ENCODE measurements around the gene TMEM92. TPM values are rescaled to one million over a fixed set of nuclear protein-coding genes. Genes with fewer than 3 reads are reported as not detected.

Gene TMEM92
- 1 to 10 TPM; 1.3 to 2.8 (median 2.6) TPM for total RNA-seq
- long read RNA-seq, donor 1, partial matches to known transcripts: 0 of 1 reads
- long read RNA-seq, donor 1, other reads (novel, unspliced or antisense): 0 of 1 reads
- long read RNA-seq, donor 2, partial matches to known transcripts: 0 of 4 reads
- long read RNA-seq, donor 2, other reads (novel, unspliced or antisense): 1 of 4 reads

DNA sequence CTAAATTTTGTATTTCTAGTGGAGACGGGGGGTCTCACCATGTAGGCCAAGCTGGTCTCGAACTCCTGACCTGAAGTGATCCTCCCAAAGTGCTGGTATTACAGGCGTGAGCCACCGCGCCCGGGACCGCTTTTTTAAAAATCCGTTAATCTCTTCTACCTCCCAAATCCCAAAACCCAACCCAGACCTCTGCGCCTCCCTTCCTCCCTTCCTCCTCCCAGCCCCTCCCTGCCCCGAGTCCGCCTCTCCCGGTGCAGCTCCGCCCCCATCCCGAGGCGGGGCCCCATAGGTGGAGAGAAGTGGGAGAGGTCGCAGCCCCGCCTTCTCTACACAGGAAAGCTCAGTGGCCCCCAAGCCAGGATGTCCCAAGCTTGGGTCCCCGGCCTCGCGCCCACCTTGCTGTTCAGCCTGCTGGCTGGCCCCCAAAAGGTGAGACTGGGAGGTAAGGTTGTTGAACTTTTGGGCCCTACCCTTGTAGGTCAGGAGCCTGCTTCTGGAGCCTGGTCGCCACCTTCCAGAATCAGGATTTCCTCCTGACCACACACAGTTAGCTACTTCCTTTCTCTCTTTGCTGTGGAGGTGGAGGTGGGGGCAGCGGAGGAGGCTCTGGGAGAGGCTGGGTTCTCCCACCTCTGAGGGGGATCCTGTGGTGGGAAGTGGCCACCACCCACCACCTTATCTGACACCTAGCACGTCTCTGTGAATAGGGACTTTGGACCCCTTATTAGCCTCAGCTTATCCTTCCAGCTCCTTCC lies at the start of gene TMEM92:
Gene TMEM92 (plus strand): TSS at position 325 of the 755 bp plus-strand sequence. CDS start 36 bp downstream, at position 361.
- Histone ChIP-seq H3K4me3 (no peak within 1 kb of the TSS), H3K36me3 (ENCODE audit: low read depth) (no peaks in the 10 kb centered on the region), H3K4me1 (ENCODE audit: low read depth) (peaks cover 25% of the 10 kb centered on the region), H3K9me3 (no peaks in the 10 kb centered on the region)
- DNase-seq: peak; percentile 82 to 87 (median 85)
- intact Hi-C loops (cut with DNase I, micrococcal nuclease): loop anchor here in 1 of 2 donors (5.0 kb wide), 1 partner anchor 72 kb away; the partner anchor contains the start of gene COL1A1
- TF ChIP-seq, protein P1, sequence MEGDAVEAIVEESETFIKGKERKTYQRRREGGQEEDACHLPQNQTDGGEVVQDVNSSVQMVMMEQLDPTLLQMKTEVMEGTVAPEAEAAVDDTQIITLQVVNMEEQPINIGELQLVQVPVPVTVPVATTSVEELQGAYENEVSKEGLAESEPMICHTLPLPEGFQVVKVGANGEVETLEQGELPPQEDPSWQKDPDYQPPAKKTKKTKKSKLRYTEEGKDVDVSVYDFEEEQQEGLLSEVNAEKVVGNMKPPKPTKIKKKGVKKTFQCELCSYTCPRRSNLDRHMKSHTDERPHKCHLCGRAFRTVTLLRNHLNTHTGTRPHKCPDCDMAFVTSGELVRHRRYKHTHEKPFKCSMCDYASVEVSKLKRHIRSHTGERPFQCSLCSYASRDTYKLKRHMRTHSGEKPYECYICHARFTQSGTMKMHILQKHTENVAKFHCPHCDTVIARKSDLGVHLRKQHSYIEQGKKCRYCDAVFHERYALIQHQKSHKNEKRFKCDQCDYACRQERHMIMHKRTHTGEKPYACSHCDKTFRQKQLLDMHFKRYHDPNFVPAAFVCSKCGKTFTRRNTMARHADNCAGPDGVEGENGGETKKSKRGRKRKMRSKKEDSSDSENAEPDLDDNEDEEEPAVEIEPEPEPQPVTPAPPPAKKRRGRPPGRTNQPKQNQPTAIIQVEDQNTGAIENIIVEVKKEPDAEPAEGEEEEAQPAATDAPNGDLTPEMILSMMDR (IDR thresholded peaks at IDR 0.05): no peak
- peak; percentile 83 for ATAC-seq

DNA sequence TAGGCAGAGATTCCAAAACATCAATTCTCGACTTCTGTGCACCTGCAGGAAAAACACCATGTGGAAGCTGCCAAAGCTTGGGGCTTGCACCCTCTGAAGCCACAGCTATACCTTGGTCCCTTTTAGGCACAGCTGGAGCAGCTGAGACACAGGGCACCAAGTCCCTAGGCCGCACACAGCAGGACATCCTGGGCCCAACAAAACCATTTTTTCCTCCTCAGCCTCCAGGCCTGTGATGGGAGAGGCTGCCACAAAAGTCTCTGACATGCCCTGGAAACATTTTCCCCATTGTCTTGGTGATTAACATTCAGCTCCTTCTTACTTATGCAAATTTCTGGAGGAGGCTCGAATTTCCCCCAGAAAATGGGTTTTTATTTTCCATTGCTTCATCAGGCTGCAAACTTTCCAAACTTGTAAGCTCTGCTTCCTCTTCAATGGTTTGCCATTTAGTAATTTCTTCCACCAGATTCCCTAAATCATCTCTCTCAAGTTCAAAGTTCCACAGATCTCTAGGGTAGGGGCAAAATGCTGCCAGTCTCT lies 48.5 kb upstream of the TMEM92 start:
- Histone ChIP-seq H3K36me3 (ENCODE audit: low read depth) (no peaks in the 10 kb centered on the region), H3K4me3 (no peak overlapping the region), H3K4me1 (ENCODE audit: low read depth) (no peaks in the 10 kb centered on the region), H3K9me3 (peaks cover 4% of the 10 kb centered on the region)
- TF ChIP-seq, protein P1 (IDR thresholded peaks at IDR 0.05): no peak
- DNase-seq (no peak), ATAC-seq (no peak)
- intact Hi-C loops (cut with DNase I, micrococcal nuclease): no loop called here

DNA sequence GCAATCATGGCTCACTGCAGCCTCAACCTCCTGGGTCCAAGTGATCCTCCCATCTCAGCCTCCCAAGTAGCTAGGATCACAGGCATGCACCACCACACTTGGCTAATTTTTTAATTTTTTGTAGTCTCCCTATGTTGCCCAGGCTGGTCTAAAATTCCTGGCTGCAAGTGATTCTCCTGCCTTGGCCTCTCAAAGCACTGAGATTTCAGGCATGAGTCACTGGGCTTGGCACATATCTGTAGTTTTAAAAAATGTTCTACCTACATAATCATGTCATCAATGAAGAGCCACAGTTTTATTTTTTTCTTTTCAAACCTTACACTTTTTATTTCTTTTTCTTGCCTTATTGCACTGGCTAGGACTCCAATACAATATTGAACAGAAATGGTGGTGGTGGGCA lies 39.7 kb upstream of the TMEM92 start:
- Histone ChIP-seq H3K36me3 (ENCODE audit: low read depth) (no peaks in the 10 kb centered on the region), H3K9me3 (no peaks in the 10 kb centered on the region), H3K4me1 (ENCODE audit: low read depth) (no peaks in the 10 kb centered on the region), H3K4me3 (no peak overlapping the region)
- TF ChIP-seq, protein P1 (IDR thresholded peaks at IDR 0.05): no peak
- no peak for ATAC-seq
- intact Hi-C loops (cut with DNase I, micrococcal nuclease): no loop called here
- no peak for DNase-seq

DNA sequence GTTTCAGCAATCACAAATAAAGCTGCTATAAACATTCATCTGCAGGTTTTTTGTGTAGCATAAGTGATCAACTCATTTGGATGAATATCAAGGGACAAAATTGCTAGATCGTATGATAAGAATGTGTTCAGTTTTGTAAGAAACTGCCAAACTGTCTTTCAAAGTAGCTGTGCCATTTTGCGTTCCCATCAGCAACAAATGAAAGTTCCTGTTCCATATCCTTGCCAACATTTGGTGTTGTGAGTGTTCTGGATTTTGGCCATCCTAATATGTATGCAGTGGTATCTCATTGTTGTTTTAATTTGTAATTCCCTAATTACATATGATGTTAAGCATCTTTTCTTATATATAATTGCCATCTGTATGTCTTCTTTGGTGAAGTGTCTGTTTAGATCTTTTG lies 36.4 kb upstream of the TMEM92 start:
- H3K4me1 ChIP-seq (ENCODE audit: low read depth): no peaks in the 10 kb centered on the region
- TF ChIP-seq, protein P1 (IDR thresholded peaks at IDR 0.05): no peak
- no peak for ATAC-seq
- intact Hi-C loops (cut with DNase I, micrococcal nuclease): no loop called here
- DNase-seq: no peak
- H3K9me3 ChIP-seq: no peaks in the 10 kb centered on the region
- H3K4me3 ChIP-seq: no peak overlapping the region
- H3K36me3 ChIP-seq (ENCODE audit: low read depth): no peaks in the 10 kb centered on the region

DNA sequence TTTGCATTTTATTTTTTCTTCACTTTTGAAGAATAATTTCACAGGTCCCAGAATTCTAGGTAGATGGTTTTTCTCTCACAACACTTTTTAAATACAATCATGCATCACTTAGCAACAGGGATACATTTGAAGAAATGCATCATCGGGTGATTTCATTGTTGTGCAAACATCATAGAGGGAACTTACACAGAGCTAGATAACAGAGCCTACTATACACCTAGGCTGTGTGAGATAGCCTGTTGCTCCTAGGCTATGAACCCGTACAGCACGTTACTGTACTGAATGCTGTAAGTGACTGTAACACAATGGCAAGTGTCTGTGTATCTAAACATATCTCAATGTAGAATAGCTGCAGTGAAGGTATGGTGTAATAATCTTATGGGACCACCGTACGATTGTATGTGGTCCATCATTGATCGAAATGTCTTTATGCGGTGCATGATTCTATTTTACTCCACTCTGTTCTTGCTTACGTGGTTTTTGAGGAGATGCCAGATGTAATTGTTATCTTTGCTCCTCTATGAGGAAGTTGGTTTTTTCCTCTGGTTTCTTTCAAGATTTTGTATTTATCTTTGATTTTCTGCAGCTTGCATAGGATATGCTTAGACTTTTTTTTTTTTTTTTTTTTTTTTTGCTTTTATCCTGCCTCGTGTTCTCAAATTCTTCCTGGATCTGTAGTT lies 35.5 kb upstream of the TMEM92 start:
- H3K4me1 ChIP-seq (ENCODE audit: low read depth): no peaks in the 10 kb centered on the region
- ATAC-seq: peak; percentile 25
- intact Hi-C loops (cut with DNase I, micrococcal nuclease): no loop called here
- H3K36me3 ChIP-seq (ENCODE audit: low read depth): no peaks in the 10 kb centered on the region
- no peak for DNase-seq
- TF ChIP-seq, protein P1 (IDR thresholded peaks at IDR 0.05): no peak
- no peaks in the 10 kb centered on the region for H3K9me3 ChIP-seq
- H3K4me3 ChIP-seq: no peak overlapping the region
